Stimulated activated CD8-positive, alpha-beta memory T cell treated with anti-CD3 and anti-CD28 coated beads, Interleukin-4, amount 100 ng/mL, for 1 hour (primary cell): Measurements from ENCODE around the gene VPS13A.
"Not testable (repeated sequence)": the region's sequence is repeated elsewhere in the genome, so short reads cannot be mapped to it uniquely, and the experiment has no call there.

Experiments
- DNase-seq, 2 donors: peaks; one replicate each; pipeline ENCODE4 v3.0.0-alpha.2; 2020; ENCODE audit warnings: low read depth in 2 of 2, low spot score in 1 of 2

Gene VPS13A

GRCh38 chr9:77183581-77183980 is 6.2 kb downstream of the VPS13A start:
- DNase-seq, result no peak

- DNase-seq, result no peak
These were observed 10.9 kb downstream of the VPS13A start for GRCh38 chr9:77188242-77188641.

GRCh38 chr9:77194423-77194822 is 17.1 kb downstream of the VPS13A start:
- DNase-seq, result no peak

GRCh38 chr9:77210116-77210515 is 32.8 kb downstream of the VPS13A start:
- no peak for DNase-seq

- no peak for DNase-seq
These were observed 34.2 kb downstream of the VPS13A start for GRCh38 chr9:77211561-77211960.

- no peak for DNase-seq
These were observed 35.5 kb downstream of the VPS13A start for GRCh38 chr9:77212801-77213200.

GRCh38 chr9:77215874-77216273 is 38.5 kb downstream of the VPS13A start:
- DNase-seq, result no peak

- DNase-seq, result no peak
These were observed 41.3 kb downstream of the VPS13A start for GRCh38 chr9:77218612-77219011.

- DNase-seq, result no peak
These were observed 44.1 kb downstream of the VPS13A start for GRCh38 chr9:77221431-77221830.

GRCh38 chr9:77224746-77225312 is 47.5 kb downstream of the VPS13A start:
- no peak for DNase-seq

- DNase-seq, result no peak
These were observed 59.4 kb downstream of the VPS13A start for GRCh38 chr9:77236693-77237092.

- DNase-seq, result no peak
These were observed 60.6 kb downstream of the VPS13A start for GRCh38 chr9:77237896-77238295.

- no peak for DNase-seq
These were observed 73.7 kb downstream of the VPS13A start for GRCh38 chr9:77251050-77251449.

- DNase-seq, result no peak
These were observed 79.9 kb downstream of the VPS13A start for GRCh38 chr9:77257275-77257674.

GRCh38 chr9:77261605-77262004 is 84.3 kb downstream of the VPS13A start:
- DNase-seq, result no peak

- not testable (repeated sequence) for DNase-seq
These were observed 90.4 kb downstream of the VPS13A start for GRCh38 chr9:77267762-77268161.

GRCh38 chr9:77271023-77271690 is 93.8 kb downstream of the VPS13A start:
- no peak for DNase-seq

GRCh38 chr9:77276799-77277198 is 99.5 kb downstream of the VPS13A start:
- DNase-seq, result no peak

- DNase-seq, result no peak
These were observed 100.4 kb downstream of the VPS13A start for GRCh38 chr9:77277719-77278118.

- DNase-seq, result no peak
These were observed 106.7 kb downstream of the VPS13A start for GRCh38 chr9:77283991-77284390.

- DNase-seq, result no peak
These were observed 107.3 kb downstream of the VPS13A start for GRCh38 chr9:77284616-77285015.

- DNase-seq, result no peak
These were observed 113.0 kb downstream of the VPS13A start for GRCh38 chr9:77290373-77290772.

- DNase-seq, result no peak
These were observed 114.4 kb downstream of the VPS13A start for GRCh38 chr9:77291714-77292113.
